Stimulated activated CD8-positive, alpha-beta memory T cell treated with anti-CD3 and anti-CD28 coated beads, Interleukin-7, amount 100 ng/mL, for 4 hours (primary cell): Measurements from ENCODE around the gene SYF2.
"Not testable (repeated sequence)": the region's sequence is repeated elsewhere in the genome, so short reads cannot be mapped to it uniquely, and the experiment has no call there.

ENCODE experiments used
- DNase-seq, 2 donors: peaks; one replicate each; pipeline ENCODE4 v3.0.0-alpha.2; 2020; ENCODE audit warnings: low read depth in 2 of 2

The SYF2 gene

GRCh38 chr1:25232027-25232865 lies at the start of gene SYF2:
Gene SYF2 (minus strand): TSS chr1:25232502. CDS start chr1:25232467, 35 bp downstream.
- DNase-seq = peak; percentile 86 to 87

- DNase-seq = not testable (repeated sequence)
These were observed 47.4 kb upstream of the SYF2 start for GRCh38 chr1:25279693-25280111.

- DNase-seq = not testable (repeated sequence)
These were observed 46.5 kb upstream of the SYF2 start for GRCh38 chr1:25278790-25279189.

GRCh38 chr1:25278358-25278757 lies 46.1 kb upstream of the SYF2 start:
- not testable (repeated sequence) for DNase-seq

- not testable (repeated sequence) for DNase-seq
These were observed 45.0 kb upstream of the SYF2 start for GRCh38 chr1:25277295-25277694.

GRCh38 chr1:25275648-25276047 lies 43.3 kb upstream of the SYF2 start:
- not testable (repeated sequence) for DNase-seq

GRCh38 chr1:25272238-25272637 lies 39.9 kb upstream of the SYF2 start, which contains the start of gene RHD:
Gene RHD (plus strand): TSS chr1:25272509. CDS start chr1:25272548, 39 bp downstream.
- not testable (repeated sequence) for DNase-seq

- DNase-seq = not testable (repeated sequence)
These were observed 36.0 kb upstream of the SYF2 start for GRCh38 chr1:25268143-25268760.

GRCh38 chr1:25267288-25268142 lies 35.2 kb upstream of the SYF2 start:
- DNase-seq = peak; percentile 84 to 85

GRCh38 chr1:25266554-25267287 lies 34.4 kb upstream of the SYF2 start:
- DNase-seq = not testable (repeated sequence)

GRCh38 chr1:25260336-25260735 lies 28.0 kb upstream of the SYF2 start:
- DNase-seq = not testable (repeated sequence)

- not testable (repeated sequence) for DNase-seq
These were observed 27.5 kb upstream of the SYF2 start for GRCh38 chr1:25259813-25260212.

GRCh38 chr1:25257196-25257595 lies 24.9 kb upstream of the SYF2 start:
- DNase-seq = no peak

GRCh38 chr1:25256578-25256965 lies 24.3 kb upstream of the SYF2 start:
- DNase-seq = no peak

- no peak for DNase-seq
These were observed 23.6 kb upstream of the SYF2 start for GRCh38 chr1:25255706-25256577.

- no peak for DNase-seq
These were observed 21.6 kb upstream of the SYF2 start for GRCh38 chr1:25253911-25254310.

- no peak for DNase-seq
These were observed 15.8 kb upstream of the SYF2 start for GRCh38 chr1:25247829-25248754.

- peak; percentile 100 for DNase-seq
These were observed 14.9 kb upstream of the SYF2 start, which contains the start of gene RSRP1 for GRCh38 chr1:25247024-25247828. Gene RSRP1 (minus strand): TSS chr1:25247454. CDS start chr1:25246963, 491 bp downstream.
